HG02885 (cell line): ENCODE measurements around the gene ARID5A.

Experiments used
- ATAC-seq: cut with Tn5 transposase; IDR thresholded peaks from one replicate; pipeline ENCODE4 v1.9.1; 2021; ENCODE audit warnings: mild to moderate bottlenecking; ENCODE audit not compliant: unreplicated experiment, poor library complexity

Gene ARID5A

GRCh38 chr2:96506016-96506906 is 30.3 kb upstream of the ARID5A start:
- no peak for ATAC-seq

- ATAC-seq, result no peak
Observed at GRCh38 chr2:96506907-96507240, 29.7 kb upstream of the ARID5A start.

- peak; percentile 71 for ATAC-seq
Observed at GRCh38 chr2:96507957-96508520, 28.5 kb upstream of the ARID5A start.

GRCh38 chr2:96508521-96509113 is 27.9 kb upstream of the ARID5A start:
- ATAC-seq, result no peak

- ATAC-seq, result peak; percentile 67
Observed at GRCh38 chr2:96509114-96509846, 27.3 kb upstream of the ARID5A start.

- no peak for ATAC-seq
Observed at GRCh38 chr2:96509847-96510230, 26.7 kb upstream of the ARID5A start.

- ATAC-seq, result no peak
Observed at GRCh38 chr2:96510931-96511595, 25.5 kb upstream of the ARID5A start.

GRCh38 chr2:96511851-96512250 is 24.7 kb upstream of the ARID5A start:
- no peak for ATAC-seq

- ATAC-seq, result no peak
Observed at GRCh38 chr2:96512341-96512740, 24.2 kb upstream of the ARID5A start.

- no peak for ATAC-seq
Observed at GRCh38 chr2:96514521-96514920, 22.0 kb upstream of the ARID5A start.

GRCh38 chr2:96517079-96517478 is 19.5 kb upstream of the ARID5A start:
- ATAC-seq, result no peak

- ATAC-seq, result no peak
Observed at GRCh38 chr2:96520231-96520630, 16.3 kb upstream of the ARID5A start.

- ATAC-seq, result no peak
Observed at GRCh38 chr2:96520697-96521096, 15.9 kb upstream of the ARID5A start.

- ATAC-seq, result no peak
Observed at GRCh38 chr2:96521219-96521618, 15.3 kb upstream of the ARID5A start.

GRCh38 chr2:96522304-96523203 is 14.0 kb upstream of the ARID5A start:
- ATAC-seq, result no peak

- no peak for ATAC-seq
Observed at GRCh38 chr2:96523659-96524481, 12.7 kb upstream of the ARID5A start.

GRCh38 chr2:96524482-96525210 is 11.9 kb upstream of the ARID5A start:
- no peak for ATAC-seq

GRCh38 chr2:96525211-96525507 is 11.4 kb upstream of the ARID5A start:
- ATAC-seq, result no peak
